Aorta (tissue), 5 donors: ENCODE results near the gene SDE2. TPM values are rescaled to one million over a fixed set of nuclear protein-coding genes. Genes with fewer than 3 reads are reported as not detected.

Experiments
- ATAC-seq: fragments of 200-7000 bp; cut with Tn5 transposase; one replicate; pipeline ENCODE4 v1.9.1; 2022; ENCODE audit warnings: moderate library complexity; ENCODE audit not compliant: low FRiP score
- DNase-seq, 2 donors: peaks; one replicate each; pipeline ENCODE4 v3.0.0-alpha.2; 2020
- H3K27ac ChIP-seq, 2 donors: one replicate each; pipeline ENCODE4 v1.5.1; 2013; ENCODE audit warnings: low read length in 2 of 2, mild to moderate bottlenecking in 2 of 2, moderate library complexity in 2 of 2, control low read depth in 1 of 2, inconsistent platforms in 1 of 2, low read depth in 1 of 2
- H3K27me3 ChIP-seq, 2 donors: one replicate each; pipeline ENCODE4 v1.6.1; 2013; ENCODE audit warnings: control low read depth in 1 of 2, low read length in 1 of 2, mild to moderate bottlenecking in 1 of 2, moderate library complexity in 1 of 2; ENCODE audit not compliant: insufficient read depth in 2 of 2, control insufficient read depth in 1 of 2
- H3K36me3 ChIP-seq, 2 donors: one replicate each; pipeline ENCODE4 v1.6.1; 2013; ENCODE audit warnings: control low read depth in 1 of 2, low read length in 1 of 2, mild to moderate bottlenecking in 1 of 2; ENCODE audit not compliant: insufficient read depth in 2 of 2, control insufficient read depth in 1 of 2
- H3K4me1 ChIP-seq, 2 donors: one replicate each; pipeline ENCODE4 v1.6.1; 2013; ENCODE audit warnings: low read length in 2 of 2, control low read depth in 1 of 2, mild to moderate bottlenecking in 1 of 2, moderate library complexity in 1 of 2; ENCODE audit not compliant: insufficient read depth in 2 of 2, control insufficient read depth in 1 of 2
- H3K4me3 ChIP-seq, 2 donors: one replicate each; pipeline ENCODE4 v1.5.1; 2013; ENCODE audit warnings: low read length in 2 of 2, control low read depth in 1 of 2, mild to moderate bottlenecking in 1 of 2
- H3K9me3 ChIP-seq: one replicate; pipeline ENCODE4 v1.6.1; 2013; ENCODE audit warnings: mild to moderate bottlenecking, low read length; ENCODE audit not compliant: control insufficient read depth
- WGBS, 2 donors: extraction: QIAGEN DNeasy Blood & Tissue Kit; methylation state at CpG; one replicate each; pipeline ENCODE4 v1.1.7; 2013; 5-methylcytosine and 5-hydroxymethylcytosine counted together
- intact Hi-C, 2 donors: fragments of 100-400 bp; cut with DNase I; formaldehyde crosslinking; loops; one replicate each; pipeline versions ENCODE4 v1.14.2 to v1.15.0; 2022
- polyA plus RNA-seq, 2 donors: library from polyadenylated mRNA; stranded (reverse); fragments of 200-250 nt; gene quantifications; one replicate each; pipeline ENCODE4 v1.2.3, GENCODE V29; 2013
- total RNA-seq, 2 donors: library from RNA; stranded (reverse); fragmentation: NEBNext Ultra II Directional; extraction: Animal tissue kit (Norgen Biotek cat#: 25700); gene quantifications; one replicate each; pipeline ENCODE4 v1.2.1, GENCODE V29; 2021
- donor health status: healthy with polysubstance abuse.
- donor health status: Bipolar disorder and iron deficiency.
- donor health status: DM: no; HTN: no; CAD: no.
- donor health status: DM: no; HTN: no; CAD: no.
- donor health status: DM: yes; HTN: yes; CAD: no.

The SDE2 gene
- total and polyA plus RNA-seq, 4 donors: 4.9 to 18.3 (median 12.0) TPM

DNA sequence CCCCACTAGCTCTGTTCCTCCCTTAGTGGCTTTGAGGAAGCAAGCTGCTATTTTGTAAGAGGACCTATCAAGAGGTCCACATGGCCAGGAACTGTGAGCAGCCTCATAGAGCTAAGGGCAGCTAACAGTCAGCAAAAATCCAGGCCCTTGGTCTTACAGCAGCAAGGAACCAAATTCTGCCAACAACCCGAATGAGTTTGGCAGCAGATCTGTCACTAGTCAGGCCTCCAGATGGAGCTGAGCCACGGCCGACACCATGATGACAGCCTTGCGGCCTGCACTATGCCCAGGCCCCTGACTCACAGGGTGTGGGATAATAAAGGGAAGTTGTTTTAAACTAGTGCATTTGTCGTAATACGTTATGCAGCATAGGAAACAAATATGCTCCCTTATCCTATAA lies 35.3 kb upstream of the SDE2 start:
- no peak overlapping the region for H3K4me3 ChIP-seq
- DNase-seq (peak; percentile 95), ATAC-seq (peak; percentile 94)
- H3K27me3 ChIP-seq: no peaks in the 10 kb centered on the region
- H3K9me3 ChIP-seq: no peaks in the 10 kb centered on the region
- H3K4me1 ChIP-seq: peaks cover 0 to 2% of the 10 kb centered on the region in 2 donors
- intact Hi-C loops: no loop called here
- H3K36me3 ChIP-seq: no peaks in the 10 kb centered on the region
- peak overlapping the region in 1 of 2 donors; percentile 51 for H3K27ac ChIP-seq
- 1% methylated on average over 6 of the region's 6 CpGs for WGBS, 2 donors

DNA sequence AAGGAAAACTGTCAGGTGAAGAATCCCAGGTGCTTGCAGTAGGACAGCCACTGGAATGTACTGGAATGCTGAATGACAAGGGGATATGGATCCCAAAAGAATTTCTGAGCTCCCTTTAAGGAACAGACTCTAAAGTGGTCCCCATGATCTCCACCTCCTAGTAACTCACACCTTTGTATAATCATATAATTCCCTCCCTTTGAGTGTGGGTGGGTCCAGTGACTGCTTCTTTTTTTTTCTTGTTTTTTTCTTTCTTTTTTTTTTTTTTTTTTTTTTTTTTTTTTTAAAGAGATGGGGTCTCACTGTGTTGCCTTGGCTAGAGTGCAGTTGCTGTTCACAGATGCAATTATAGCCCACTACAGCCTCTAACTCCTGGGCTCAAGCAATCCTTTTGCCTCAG lies 34.8 kb upstream of the SDE2 start:
- ATAC-seq: no peak

GRCh38 chr1:226033582-226033981 lies 34.4 kb upstream of the SDE2 start:
- intact Hi-C loops: no loop called here
- Histone ChIP-seq H3K9me3 (no peaks in the 10 kb centered on the region), H3K4me1 (peaks cover 0 to 2% of the 10 kb centered on the region in 2 donors), H3K36me3 (no peaks in the 10 kb centered on the region), H3K27me3 (no peaks in the 10 kb centered on the region), H3K4me3 (no peak overlapping the region), H3K27ac (no peak overlapping the region)
- 90 to 95% methylated on average over 4 of the region's 4 CpGs for WGBS, 2 donors
- ATAC-seq (no peak), DNase-seq (no peak)

More for the DNA sequence above, 34.8 kb upstream of the SDE2 start:
- intact Hi-C loops: no loop called here
- no peaks in the 10 kb centered on the region for H3K36me3 ChIP-seq
- H3K4me3 ChIP-seq: no peak overlapping the region
- no peaks in the 10 kb centered on the region for H3K27me3 ChIP-seq
- no peak for DNase-seq
- H3K27ac ChIP-seq: no peak overlapping the region
- H3K9me3 ChIP-seq: no peaks in the 10 kb centered on the region
- H3K4me1 ChIP-seq: peaks cover 0 to 2% of the 10 kb centered on the region in 2 donors

- Histone ChIP-seq H3K4me1 (peaks cover 0 to 2% of the 10 kb centered on the region in 2 donors), H3K27me3 (no peaks in the 10 kb centered on the region), H3K36me3 (no peaks in the 10 kb centered on the region), H3K27ac (no peak overlapping the region), H3K9me3 (no peaks in the 10 kb centered on the region), H3K4me3 (no peak overlapping the region)
- 94 to 95% methylated on average over 7 of the region's 7 CpGs for WGBS, 2 donors
- DNase-seq (no peak), ATAC-seq (no peak)
- intact Hi-C loops: no loop called here
Measured at GRCh38 chr1:226029568-226030225, 30.6 kb upstream of the SDE2 start.

- DNase-seq: peak in 1 of 2 donors; percentile 61
- 94 to 95% methylated on average over 7 of the region's 7 CpGs for WGBS, 2 donors
- ATAC-seq: no peak
Measured at GRCh38 chr1:226029093-226029496, 30.0 kb upstream of the SDE2 start.

GRCh38 chr1:226027538-226028217 lies 28.5 kb upstream of the SDE2 start:
- H3K36me3 ChIP-seq: no peaks in the 10 kb centered on the region
- H3K4me3 ChIP-seq: no peak overlapping the region
- WGBS, 2 donors: 90 to 91% methylated on average over 5 of the region's 5 CpGs
- no peaks in the 10 kb centered on the region for H3K27me3 ChIP-seq
- no peaks in the 10 kb centered on the region for H3K4me1 ChIP-seq
- DNase-seq (no peak), ATAC-seq (no peak)
- H3K9me3 ChIP-seq: no peaks in the 10 kb centered on the region
- H3K27ac ChIP-seq: no peak overlapping the region
- intact Hi-C loops: no loop called here

More at GRCh38 chr1:226029093-226029496, 30.0 kb upstream of the SDE2 start:
- H3K9me3 ChIP-seq: no peaks in the 10 kb centered on the region
- no peak overlapping the region for H3K27ac ChIP-seq
- no peaks in the 10 kb centered on the region for H3K4me1 ChIP-seq
- no peak overlapping the region for H3K4me3 ChIP-seq
- no peaks in the 10 kb centered on the region for H3K27me3 ChIP-seq
- H3K36me3 ChIP-seq: no peaks in the 10 kb centered on the region
- intact Hi-C loops: no loop called here

DNA sequence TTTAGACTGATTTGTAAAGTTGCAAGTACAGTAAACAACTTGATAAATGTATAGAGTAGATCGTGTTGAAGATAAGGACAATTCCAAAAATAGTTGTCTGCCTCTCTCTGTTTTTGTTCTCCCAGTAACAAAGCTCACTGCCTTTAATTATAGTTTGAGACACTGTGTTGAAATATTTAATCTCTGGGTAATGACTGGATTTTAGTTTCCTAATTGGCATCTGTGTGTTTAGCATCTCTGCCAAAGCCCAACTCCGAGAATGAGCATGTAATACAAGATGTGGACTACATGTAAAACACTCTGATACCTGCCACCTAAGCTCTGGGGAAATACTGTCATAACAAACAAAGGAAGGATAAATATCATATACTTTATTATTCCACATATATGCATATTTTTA lies 27.7 kb upstream of the SDE2 start:
- no peak overlapping the region for H3K4me3 ChIP-seq
- no peaks in the 10 kb centered on the region for H3K9me3 ChIP-seq
- 31 to 38% methylated on average over 2 of the region's 2 CpGs for WGBS, 2 donors
- intact Hi-C loops: no loop called here
- no peak overlapping the region for H3K27ac ChIP-seq
- no peaks in the 10 kb centered on the region for H3K27me3 ChIP-seq
- DNase-seq (no peak), ATAC-seq (no peak)
- H3K36me3 ChIP-seq: no peaks in the 10 kb centered on the region
- no peaks in the 10 kb centered on the region for H3K4me1 ChIP-seq

GRCh38 chr1:226023735-226024134 lies 24.6 kb upstream of the SDE2 start:
- no peaks in the 10 kb centered on the region for H3K9me3 ChIP-seq
- no peak for ATAC-seq
- no peaks in the 10 kb centered on the region for H3K27me3 ChIP-seq
- DNase-seq: no peak
- no peak overlapping the region for H3K4me3 ChIP-seq
- 83 to 88% methylated on average over 5 of the region's 5 CpGs for WGBS, 2 donors
- H3K4me1 ChIP-seq: no peaks in the 10 kb centered on the region
- H3K27ac ChIP-seq: no peak overlapping the region
- intact Hi-C loops: no loop called here
- H3K36me3 ChIP-seq: no peaks in the 10 kb centered on the region

DNA sequence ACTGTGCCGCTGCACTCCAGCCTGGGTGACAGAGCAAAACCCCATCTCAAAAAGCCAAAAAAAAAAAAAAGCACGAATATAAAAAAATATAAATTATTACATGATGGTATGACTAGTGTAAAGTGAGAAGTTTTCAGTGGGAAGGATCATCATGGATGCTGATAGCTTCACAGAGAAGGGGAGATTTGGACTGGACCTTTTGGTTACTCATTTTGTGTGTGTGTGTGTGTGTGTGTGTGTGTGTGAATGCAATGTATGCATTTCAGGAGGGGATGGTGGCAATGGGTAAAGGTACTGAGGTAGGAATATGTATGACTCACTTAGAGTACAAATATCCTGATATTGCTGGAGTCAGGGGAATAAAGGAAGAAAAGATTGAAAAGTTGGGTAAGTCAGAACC lies 22.7 kb upstream of the SDE2 start:
- intact Hi-C loops: no loop called here
- no peaks in the 10 kb centered on the region for H3K27me3 ChIP-seq
- no peaks in the 10 kb centered on the region for H3K9me3 ChIP-seq
- DNase-seq (no peak), ATAC-seq (no peak)
- no peak overlapping the region for H3K4me3 ChIP-seq
- 48 to 53% methylated on average over 2 of the region's 2 CpGs for WGBS, 2 donors
- no peak overlapping the region for H3K27ac ChIP-seq
- no peaks in the 10 kb centered on the region for H3K4me1 ChIP-seq
- no peaks in the 10 kb centered on the region for H3K36me3 ChIP-seq
